GM23248 (cell line): ENCODE data around the gene SYNE1. TPM values are rescaled to one million over a fixed set of nuclear protein-coding genes. Genes with fewer than 3 reads are reported as not detected.
A peak's percentile ranks its signal among the peaks of the same experiment; 100 is the strongest.

Experiments used
- DNase-seq: peaks from one replicate; pipeline ENCODE4 v3.0.0-alpha.2; 2015
- H2AFZ ChIP-seq: fragments of 200-600 bp; sonication (generic); 2 replicates; pipeline ENCODE4 v1.6.1; 2016; ENCODE audit warnings: antibody characterized with exemption
- H3F3A ChIP-seq: fragments of 200-600 bp; sonication (generic); 2 replicates; pipeline ENCODE4 v1.6.1; 2016; ENCODE audit warnings: mild to moderate bottlenecking, antibody characterized with exemption, mixed run types; ENCODE audit not compliant: insufficient read depth
- H3K27ac ChIP-seq: fragments of 200-600 bp; sonication (generic); 2 replicates; pipeline ENCODE4 v1.5.1; 2016; ENCODE audit warnings: mild to moderate bottlenecking
- H3K27me3 ChIP-seq: fragments of 200-600 bp; sonication (generic); replicated peaks from 2 replicates; pipeline ENCODE4 v1.6.1; 2016; ENCODE audit warnings: mild to moderate bottlenecking; ENCODE audit not compliant: insufficient read depth
- H3K36me3 ChIP-seq: fragments of 200-600 bp; sonication (generic); 2 replicates; pipeline ENCODE4 v1.6.1; 2016; ENCODE audit warnings: low read depth, mild to moderate bottlenecking
- H3K4me1 ChIP-seq: fragments of 200-600 bp; sonication (generic); 2 replicates; pipeline ENCODE4 v1.6.1; 2016; ENCODE audit warnings: mild to moderate bottlenecking; ENCODE audit not compliant: insufficient read depth
- H3K4me2 ChIP-seq: fragments of 200-600 bp; sonication (generic); one replicate; pipeline ENCODE4 v1.6.1; 2016; ENCODE audit warnings: mild to moderate bottlenecking; ENCODE audit not compliant: unreplicated experiment
- H3K4me3 ChIP-seq: fragments of 200-600 bp; sonication (generic); 2 replicates; pipeline ENCODE4 v1.5.1; 2016; ENCODE audit warnings: mild to moderate bottlenecking
- H3K79me2 ChIP-seq: fragments of 200-600 bp; sonication (generic); 2 replicates; pipeline ENCODE4 v1.6.1; 2016; ENCODE audit warnings: mild to moderate bottlenecking; ENCODE audit not compliant: insufficient read depth
- H3K9ac ChIP-seq: fragments of 200-600 bp; sonication (generic); 2 replicates; pipeline ENCODE4 v1.6.1; 2016; ENCODE audit warnings: mild to moderate bottlenecking
- H3K9me2 ChIP-seq: fragments of 200-600 bp; sonication (generic); 2 replicates; pipeline ENCODE4 v1.6.1; 2016; ENCODE audit warnings: mixed run types, mild to moderate bottlenecking, moderate library complexity; ENCODE audit not compliant: insufficient read depth
- H3K9me3 ChIP-seq: fragments of 200-600 bp; sonication (generic); one replicate; pipeline ENCODE4 v1.6.1; 2017; ENCODE audit warnings: low read depth
- H4K20me1 ChIP-seq: fragments of 200-600 bp; sonication (generic); 2 replicates; pipeline ENCODE4 v1.6.0; 2016; ENCODE audit not compliant: insufficient read depth
- EZH2 ChIP-seq: fragments of 200-600 bp; sonication (generic); IDR thresholded peaks from 2 replicates; pipeline ENCODE4 v1.6.1; 2018; ENCODE audit warnings: antibody characterized with exemption, mild to moderate bottlenecking; ENCODE audit not compliant: insufficient read depth, poor library complexity, severe bottlenecking
- EZH2phosphoT487 ChIP-seq: fragments of 200-600 bp; sonication (generic); IDR thresholded peaks from 2 replicates; pipeline ENCODE4 v1.6.1; 2018; ENCODE audit warnings: antibody characterized with exemption, moderate library complexity, mild to moderate bottlenecking, low read depth; ENCODE audit not compliant: insufficient read depth
- WGBS, 2 experiments: methylation state at CpG; one replicate each; pipeline ENCODE4 v1.1.6; 2015 to 2017; ENCODE audit warnings: low lambda C conversion rate in 2 of 2, low coverage in 1 of 2; ENCODE audit errors: missing lambda C conversion rate in 2 of 2; 5-methylcytosine and 5-hydroxymethylcytosine counted together
- in situ Hi-C: fragments of 300-500 bp; cut with MboI; formaldehyde crosslinking; loops from 2 replicates; pipeline ENCODE4 v1.15.0; 2020
- polyA plus RNA-seq: library from polyadenylated mRNA; unstranded; fragments of >200 nt; fragmentation: Nextera tagmentation; extraction: Ambion mirVana; gene quantifications from 2 replicates; pipeline ENCODE4 v1.2.1, GENCODE V29; 2016
- total RNA-seq: library from RNA; depleted of rRNA; stranded (reverse); fragments of >200 nt; shearing (Covaris generic); gene quantifications from 2 replicates; pipeline ENCODE4 v1.2.3, GENCODE V29; 2014

The SYNE1 gene
- total and polyA plus RNA-seq, 2 experiments from 2014 or later, result 29.2 to 95.4 TPM

GRCh38 chr6:152323376-152323775 is 313.8 kb downstream of the SYNE1 start:
- TF ChIP-seq EZH2phosphoT487, result no peak
- TF ChIP-seq EZH2, result no peak
- in situ Hi-C loops, result no loop called here
- no peaks in the 10 kb centered on the region for H3K9me3 ChIP-seq
- H3K9me2 ChIP-seq, result no peaks in the 10 kb centered on the region
- H3K27ac ChIP-seq, result no peak overlapping the region
- 91 to 95% methylated on average over 13 of the region's 13 CpGs for WGBS, 2 experiments
- no peak overlapping the region for H3K9ac ChIP-seq
- H3K27me3 ChIP-seq, result no peaks in the 10 kb centered on the region
- no peak overlapping the region for H2AFZ ChIP-seq
- H3K79me2 ChIP-seq, result no peaks in the 10 kb centered on the region
- H3K4me2 ChIP-seq, result no peak overlapping the region
- no peaks in the 10 kb centered on the region; the same call in 1 of the 2 replicates for H3F3A ChIP-seq
- no peak for DNase-seq
- no peaks in the 10 kb centered on the region for H3K4me1 ChIP-seq
- H3K4me3 ChIP-seq, result no peak overlapping the region
- peaks cover 88% of the 10 kb centered on the region for H3K36me3 ChIP-seq
- H4K20me1 ChIP-seq, result no peaks in the 10 kb centered on the region

DNA sequence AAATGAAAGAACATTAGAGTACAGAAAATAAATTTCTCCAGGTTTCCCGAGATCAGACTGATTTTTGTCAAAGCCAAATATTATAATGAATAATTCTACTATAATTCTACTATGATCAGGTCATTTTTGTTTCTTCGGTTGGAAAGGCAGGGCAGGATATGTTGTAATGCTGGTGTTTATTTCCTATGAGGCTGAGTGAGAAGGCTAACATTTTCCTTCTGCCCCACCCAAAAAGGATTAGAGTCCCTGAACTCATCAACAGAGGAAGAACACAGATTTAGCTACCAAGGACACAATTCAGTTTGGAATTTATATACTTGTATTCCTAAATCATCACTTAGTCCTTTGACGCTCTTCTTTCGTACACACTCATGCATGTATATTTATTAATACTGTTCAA is 318.9 kb downstream of the SYNE1 start:
- TF ChIP-seq EZH2phosphoT487, result no peak
- DNase-seq, result peak; percentile 50
- Histone ChIP-seq H3K9me3 (no peaks in the 10 kb centered on the region), H3K4me2 (no peak overlapping the region), H3K27ac (peak overlapping the region; percentile 28; the same call in 1 of the 2 replicates), H3K36me3 (peaks cover 82% of the 10 kb centered on the region), H3F3A (peaks cover 38% of the 10 kb centered on the region), H3K4me1 (peaks cover 25% of the 10 kb centered on the region), H2AFZ (no peak overlapping the region), H3K4me3 (no peak overlapping the region), H3K27me3 (no peaks in the 10 kb centered on the region), H3K79me2 (no peaks in the 10 kb centered on the region), H3K9ac (no peak overlapping the region), H3K9me2 (no peaks in the 10 kb centered on the region), H4K20me1 (no peaks in the 10 kb centered on the region)
- WGBS, 2 experiments, result 76 to 82% methylated on average over 4 of the region's 4 CpGs
- in situ Hi-C loops, result no loop called here

- no peaks in the 10 kb centered on the region for H4K20me1 ChIP-seq
- H3F3A ChIP-seq, result peaks cover 38% of the 10 kb centered on the region
- DNase-seq, result peak; percentile 85
- peak overlapping the region; percentile 58 for H3K27ac ChIP-seq
- H3K79me2 ChIP-seq, result no peaks in the 10 kb centered on the region
- H3K4me3 ChIP-seq, result no peak overlapping the region
- H3K9ac ChIP-seq, result no peak overlapping the region
- in situ Hi-C loops, result no loop called here
- no peaks in the 10 kb centered on the region for H3K9me2 ChIP-seq
- H2AFZ ChIP-seq, result no peak overlapping the region
- no peak overlapping the region for H3K4me2 ChIP-seq
- no peaks in the 10 kb centered on the region for H3K9me3 ChIP-seq
- H3K4me1 ChIP-seq, result peaks cover 25% of the 10 kb centered on the region
- H3K27me3 ChIP-seq, result no peaks in the 10 kb centered on the region
- TF ChIP-seq EZH2phosphoT487 (no peak), EZH2 (no peak)
- 53 to 55% methylated on average over 7 of the region's 7 CpGs for WGBS, 2 experiments
- H3K36me3 ChIP-seq, result peaks cover 74% of the 10 kb centered on the region
Measured at GRCh38 chr6:152316024-152316423, 321.1 kb downstream of the SYNE1 start.

GRCh38 chr6:152314483-152314832 is 322.7 kb downstream of the SYNE1 start:
- Histone ChIP-seq H3K9me3 (no peaks in the 10 kb centered on the region), H3K4me1 (peaks cover 25% of the 10 kb centered on the region), H3K27me3 (no peaks in the 10 kb centered on the region), H3K4me3 (no peak overlapping the region), H2AFZ (no peak overlapping the region), H3K4me2 (peak overlapping the region; percentile 25), H3K79me2 (no peaks in the 10 kb centered on the region), H3K27ac (peak overlapping the region; percentile 51), H4K20me1 (no peaks in the 10 kb centered on the region), H3K9me2 (no peaks in the 10 kb centered on the region), H3K9ac (no peak overlapping the region), H3F3A (peaks cover 38% of the 10 kb centered on the region), H3K36me3 (peaks cover 74% of the 10 kb centered on the region)
- DNase-seq, result no peak
- in situ Hi-C loops, result no loop called here
- no peak for TF ChIP-seq EZH2
- TF ChIP-seq EZH2phosphoT487, result no peak
- 95 to 97% methylated on average over 5 of the region's 5 CpGs for WGBS, 2 experiments

GRCh38 chr6:152313542-152314482 is 323.4 kb downstream of the SYNE1 start:
- no peaks in the 10 kb centered on the region for H3K9me2 ChIP-seq
- peak overlapping the region; percentile 51 for H3K27ac ChIP-seq
- peaks cover 74% of the 10 kb centered on the region for H3K36me3 ChIP-seq
- H2AFZ ChIP-seq, result no peak overlapping the region
- TF ChIP-seq EZH2 (no peak), EZH2phosphoT487 (no peak)
- H3K4me3 ChIP-seq, result no peak overlapping the region
- 92% methylated on average over 10 of the region's 10 CpGs for WGBS, 2 experiments
- H3K9me3 ChIP-seq, result no peaks in the 10 kb centered on the region
- H3K4me2 ChIP-seq, result peak overlapping the region; percentile 25
- in situ Hi-C loops, result no loop called here
- DNase-seq, result peak; percentile 49
- H3K27me3 ChIP-seq, result no peaks in the 10 kb centered on the region
- H4K20me1 ChIP-seq, result no peaks in the 10 kb centered on the region
- H3K9ac ChIP-seq, result no peak overlapping the region
- peaks cover 38% of the 10 kb centered on the region for H3F3A ChIP-seq
- no peaks in the 10 kb centered on the region for H3K79me2 ChIP-seq
- peaks cover 25% of the 10 kb centered on the region for H3K4me1 ChIP-seq
